Right lobe of liver (tissue), 4 donors: ENCODE results near the gene P2RY6.

ENCODE experiments used
- POLR2A ChIP-seq: fragments of 450-650 bp; IDR thresholded peaks from one replicate; pipeline ENCODE4 v1.6.1; 2017; ENCODE audit warnings: antibody characterized with exemption, mild to moderate bottlenecking
- TF ChIP-seq, protein P1 (sequence below), 4 donors: fragments of 200-600 bp in 3 of 4; fragments of 450-650 bp in 1 of 4; IDR thresholded peaks; one replicate each; pipeline versions ENCODE4 v1.5.1 to v1.8.0; 2016 to 2022; ENCODE audit warnings: antibody characterized with exemption in 4 of 4, mild to moderate bottlenecking in 2 of 4
- donor health status: DM: no; HTN: no; CAD: no.
- donor health status: DM: no; HTN: no; CAD: no.
- donor health status: DM: no; HTN: yes; CAD: no.

- TF ChIP-seq, protein P1, sequence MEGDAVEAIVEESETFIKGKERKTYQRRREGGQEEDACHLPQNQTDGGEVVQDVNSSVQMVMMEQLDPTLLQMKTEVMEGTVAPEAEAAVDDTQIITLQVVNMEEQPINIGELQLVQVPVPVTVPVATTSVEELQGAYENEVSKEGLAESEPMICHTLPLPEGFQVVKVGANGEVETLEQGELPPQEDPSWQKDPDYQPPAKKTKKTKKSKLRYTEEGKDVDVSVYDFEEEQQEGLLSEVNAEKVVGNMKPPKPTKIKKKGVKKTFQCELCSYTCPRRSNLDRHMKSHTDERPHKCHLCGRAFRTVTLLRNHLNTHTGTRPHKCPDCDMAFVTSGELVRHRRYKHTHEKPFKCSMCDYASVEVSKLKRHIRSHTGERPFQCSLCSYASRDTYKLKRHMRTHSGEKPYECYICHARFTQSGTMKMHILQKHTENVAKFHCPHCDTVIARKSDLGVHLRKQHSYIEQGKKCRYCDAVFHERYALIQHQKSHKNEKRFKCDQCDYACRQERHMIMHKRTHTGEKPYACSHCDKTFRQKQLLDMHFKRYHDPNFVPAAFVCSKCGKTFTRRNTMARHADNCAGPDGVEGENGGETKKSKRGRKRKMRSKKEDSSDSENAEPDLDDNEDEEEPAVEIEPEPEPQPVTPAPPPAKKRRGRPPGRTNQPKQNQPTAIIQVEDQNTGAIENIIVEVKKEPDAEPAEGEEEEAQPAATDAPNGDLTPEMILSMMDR (IDR thresholded peaks at IDR 0.05): no peak
- TF ChIP-seq POLR2A: no peak
These were observed 44.3 kb downstream of the P2RY6 start for GRCh38 chr11:73316422-73316821.
